NAMALWA (cell line): ENCODE results near the gene SRRT.
"Not testable (repeated sequence)": the region's sequence is repeated elsewhere in the genome, so short reads cannot be mapped to it uniquely, and the experiment has no call there.

ENCODE experiments used
- DNase-seq: peaks from one replicate; pipeline ENCODE4 v3.0.0-alpha.2; 2015; ENCODE audit warnings: low spot score

The SRRT gene

DNA sequence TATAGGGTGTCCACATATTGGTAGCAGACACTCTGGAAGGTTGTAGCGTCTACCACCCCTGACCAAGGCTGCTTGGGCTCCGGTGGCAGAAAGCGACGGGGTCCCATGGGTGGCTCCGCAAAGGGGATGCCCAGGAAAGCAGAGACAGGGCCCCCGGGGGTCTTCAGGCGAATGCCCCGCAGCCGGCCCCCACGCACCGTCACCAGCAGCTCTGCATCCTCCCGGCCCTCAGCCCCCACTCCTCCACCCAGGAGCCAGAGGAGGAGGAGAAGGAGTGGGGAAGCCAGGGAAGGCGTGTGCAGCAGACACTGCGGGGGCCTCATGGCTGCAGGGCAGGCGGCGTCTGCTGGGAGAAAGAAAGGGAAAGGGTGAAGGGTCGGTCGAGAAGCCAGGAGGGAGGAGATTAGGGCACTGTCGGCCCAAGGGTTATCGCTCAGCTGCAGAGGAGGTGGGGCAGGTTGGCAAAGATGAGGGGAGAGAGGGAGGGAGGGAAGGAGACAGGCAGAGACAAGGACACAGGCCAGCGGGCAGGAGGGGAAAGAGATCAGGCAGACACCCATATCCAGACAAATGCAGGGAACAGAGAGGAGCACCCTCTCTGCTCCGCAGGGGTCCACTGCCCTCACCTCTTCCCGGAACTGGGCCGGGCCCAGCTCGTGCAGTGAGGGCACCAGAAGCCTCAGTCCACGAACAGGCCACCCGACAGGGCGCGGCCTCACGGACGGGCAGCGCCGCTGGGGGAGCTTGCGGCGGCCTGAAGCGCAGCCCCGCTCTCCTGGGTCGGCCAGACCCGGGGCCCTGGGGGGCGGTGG is 19.2 kb downstream of the SRRT start:
- peak; percentile 23 for DNase-seq

DNA sequence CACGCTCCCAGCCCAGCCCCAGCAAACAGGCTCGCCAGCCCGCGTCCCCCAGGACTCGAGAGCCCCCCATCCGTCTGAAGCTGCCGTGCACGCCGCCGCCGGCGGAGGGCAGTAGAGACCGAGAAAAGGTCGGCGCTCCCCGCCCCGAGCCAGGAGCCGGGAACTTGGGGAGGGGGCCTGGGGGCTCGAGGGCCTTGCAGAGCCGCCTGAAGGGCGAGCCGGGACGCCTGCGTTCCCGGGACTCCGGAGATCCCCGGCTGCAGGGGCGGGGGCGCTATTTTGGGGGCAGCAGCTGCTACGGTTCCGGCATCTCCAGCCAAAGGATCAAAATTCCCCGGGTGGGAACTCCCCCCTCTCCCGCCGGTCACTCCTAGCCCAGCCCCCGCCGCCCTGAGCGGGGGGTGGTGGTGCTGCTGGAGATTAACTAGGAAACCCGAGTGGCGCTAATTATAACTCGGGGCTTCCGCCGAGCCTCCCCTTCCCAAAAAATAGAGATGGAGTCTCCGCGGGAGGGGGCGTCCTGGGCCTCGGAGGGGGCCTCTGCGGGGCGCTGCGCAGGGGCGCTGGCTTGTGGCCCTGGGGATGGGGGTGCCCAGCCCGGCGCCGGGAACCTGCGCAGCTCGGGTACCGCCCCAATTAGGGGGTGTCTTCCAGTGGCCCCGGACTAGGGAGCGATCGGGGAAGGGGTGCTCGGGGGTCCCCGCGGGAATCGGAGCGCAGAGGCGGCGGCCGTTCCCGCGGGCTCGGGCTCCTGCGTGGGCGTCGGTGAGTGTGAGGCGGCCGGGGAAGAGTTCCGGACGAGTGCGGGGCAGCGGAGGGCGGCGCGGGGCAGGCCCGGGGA is 20.2 kb downstream of the SRRT start:
- peak; percentile 75 for DNase-seq

DNA sequence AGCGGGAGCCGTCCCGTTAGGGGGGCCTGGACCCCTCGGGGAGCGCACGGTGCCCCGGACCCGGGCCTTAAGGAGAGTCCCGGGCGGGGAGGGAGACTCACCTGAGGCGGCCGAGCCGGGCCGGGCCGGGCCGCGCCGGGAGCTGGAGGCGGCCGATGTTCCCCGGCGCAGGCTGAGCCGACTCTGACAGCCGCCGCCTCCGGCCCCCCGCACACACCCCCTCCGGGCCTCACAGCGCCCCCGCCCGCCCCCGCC is 20.7 kb downstream of the SRRT start, which contains the start of gene ACHE:
ACHE (minus strand) TSS at position 188 of the 255 bp plus-strand sequence. CDS start 1,656 bp downstream, outside the sequence.
- no peak for DNase-seq

DNA sequence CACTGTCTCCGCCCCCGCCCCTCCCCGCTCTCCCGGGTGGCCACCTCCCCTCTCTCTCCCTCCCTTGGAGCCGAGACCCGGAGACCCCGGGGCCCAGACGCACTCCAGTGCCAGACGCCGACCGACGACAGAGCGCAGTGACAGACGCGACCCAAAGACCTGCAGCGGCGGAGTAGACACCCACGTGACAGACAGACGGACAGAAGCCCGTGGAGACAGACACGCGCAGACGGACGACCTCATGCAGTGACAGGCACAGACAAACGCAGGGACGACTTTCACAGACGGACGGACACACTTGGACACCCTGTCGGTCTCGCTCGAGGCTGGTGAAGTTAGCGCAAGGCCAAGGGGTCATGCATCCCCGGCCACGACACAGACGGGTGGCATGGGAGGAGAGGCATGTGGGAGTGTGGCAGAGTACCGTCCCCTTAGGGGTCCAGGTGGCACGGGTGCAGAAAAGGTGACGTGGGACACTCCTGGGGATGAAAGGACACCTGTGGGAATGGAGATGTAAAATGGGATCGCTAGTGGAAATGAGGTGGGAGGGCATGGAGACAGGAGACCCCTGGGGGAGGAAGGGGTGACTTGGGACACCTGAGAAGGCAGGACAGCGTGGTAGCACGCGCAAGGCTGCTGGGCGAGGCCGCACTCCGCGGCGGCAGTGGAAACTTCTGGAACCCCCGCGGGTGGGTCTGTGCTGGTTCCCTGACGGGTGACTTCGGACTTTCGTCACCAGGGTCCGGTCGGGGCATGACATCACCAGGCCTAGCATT is 21.2 kb downstream of the SRRT start:
- DNase-seq = peak; percentile 38

DNA sequence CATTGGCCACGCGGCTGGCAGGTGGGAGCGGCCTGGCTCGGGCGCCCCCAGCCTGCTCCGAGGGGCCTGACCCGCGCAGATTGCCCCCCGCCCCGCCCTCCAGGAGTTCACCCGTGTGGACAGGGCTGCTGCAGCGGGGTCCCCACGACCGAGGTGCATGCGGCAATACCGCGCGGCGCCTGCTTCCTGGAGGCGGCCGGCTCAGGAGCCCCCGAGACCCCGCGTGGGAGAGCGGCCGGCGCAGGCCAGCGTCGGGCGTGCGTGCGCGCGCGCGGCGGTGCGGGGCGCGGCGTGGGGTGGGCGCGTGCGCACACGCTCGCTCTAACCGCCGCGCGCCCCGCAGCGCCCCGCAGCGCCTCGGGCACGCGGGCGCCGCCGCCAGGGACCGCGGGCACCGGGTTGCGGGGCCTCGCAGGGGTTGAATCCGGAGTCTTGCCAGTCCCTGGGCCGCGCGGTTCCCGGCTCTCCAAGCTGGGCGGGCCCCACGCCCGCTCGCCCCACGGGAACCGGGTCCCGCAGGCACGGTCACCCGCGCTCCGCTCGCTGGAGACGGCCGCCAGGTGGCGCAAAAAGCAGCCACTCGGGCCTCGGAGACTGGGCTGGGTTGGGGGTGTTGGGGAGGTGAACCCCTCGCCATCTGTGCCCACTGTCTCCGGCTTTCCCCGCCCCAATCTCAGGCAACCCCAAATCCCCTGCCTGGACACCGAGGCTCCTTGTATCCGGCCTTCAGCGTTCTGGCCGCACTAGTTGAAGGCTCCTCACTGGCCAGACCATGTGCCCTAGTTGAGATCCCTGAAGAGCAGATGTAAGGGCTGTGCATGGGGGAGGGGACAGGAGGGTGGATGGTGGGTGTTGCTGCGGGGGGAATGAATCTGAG is 22.1 kb downstream of the SRRT start:
- DNase-seq = peak; percentile 69

DNA sequence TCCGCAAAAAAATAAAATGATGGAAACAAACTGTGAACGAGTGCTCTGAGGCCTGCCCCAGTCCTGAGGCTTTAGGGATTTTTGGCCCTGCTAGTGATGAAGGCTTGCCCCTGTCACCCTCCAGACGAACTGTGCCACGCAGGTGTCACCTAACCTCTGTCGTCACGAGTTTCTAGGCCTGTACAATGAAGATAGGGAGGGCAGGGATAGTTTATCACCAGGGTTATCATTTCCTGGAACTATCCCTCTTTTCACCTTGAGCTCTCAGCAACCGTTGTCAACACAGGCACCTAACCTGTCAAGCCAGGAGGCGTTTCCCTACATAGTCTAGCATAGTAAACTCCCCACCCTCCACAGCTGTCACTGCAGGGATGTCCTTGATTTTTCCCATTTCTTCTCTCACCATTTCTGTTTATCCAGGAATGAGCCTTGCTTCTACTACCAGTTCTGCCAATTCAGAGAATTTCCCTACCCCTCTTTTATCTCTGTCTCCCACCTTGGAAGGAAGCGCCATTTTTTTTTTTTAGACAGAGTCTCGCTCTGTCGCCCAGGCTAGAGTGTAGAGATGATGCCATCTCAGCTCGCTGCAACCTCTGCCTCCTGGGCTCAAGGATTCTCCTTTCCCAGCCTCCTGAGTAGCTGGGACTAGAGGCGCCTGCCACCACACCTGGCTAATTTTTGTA is 23.0 kb downstream of the SRRT start:
- DNase-seq = no peak

DNA sequence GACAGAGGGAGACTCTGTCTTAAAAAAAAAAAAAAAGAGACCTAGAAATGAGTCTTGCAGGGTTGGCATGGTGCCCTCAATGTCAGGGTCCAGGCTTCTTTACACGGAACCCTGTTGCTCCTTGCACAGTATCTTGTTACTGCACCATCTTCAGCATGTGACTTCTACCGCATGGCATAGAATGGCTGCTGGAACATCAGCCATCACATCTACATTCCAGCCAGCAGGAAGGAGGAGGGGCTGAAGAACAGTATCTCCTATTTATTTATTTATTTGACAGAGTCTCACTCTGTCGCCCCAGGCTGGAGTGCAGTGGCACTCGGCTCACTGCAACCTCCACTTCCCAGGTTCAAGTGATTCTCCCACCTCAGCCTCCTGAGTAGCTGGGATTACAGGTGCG is 24.5 kb downstream of the SRRT start:
- no peak for DNase-seq

DNA sequence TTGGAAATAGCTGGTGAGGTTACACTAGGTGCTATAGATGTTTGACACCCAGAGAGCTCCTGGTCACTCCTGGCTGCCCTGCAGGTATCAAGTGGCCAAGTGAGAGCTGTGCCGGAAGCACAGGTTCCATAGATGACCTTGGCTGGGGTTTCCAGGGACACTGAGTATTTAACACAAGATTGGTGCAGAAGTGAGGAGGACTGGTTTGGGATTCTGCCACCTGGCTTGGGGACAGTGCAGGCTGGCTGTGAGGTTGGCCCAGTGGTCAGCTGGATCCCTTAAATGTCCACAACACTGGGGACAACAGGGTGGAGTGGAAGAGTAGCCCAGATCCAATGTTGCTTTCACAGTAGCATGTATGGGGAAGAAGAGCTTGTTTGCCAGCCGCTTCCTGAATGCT is 26.1 kb downstream of the SRRT start:
- DNase-seq = no peak

DNA sequence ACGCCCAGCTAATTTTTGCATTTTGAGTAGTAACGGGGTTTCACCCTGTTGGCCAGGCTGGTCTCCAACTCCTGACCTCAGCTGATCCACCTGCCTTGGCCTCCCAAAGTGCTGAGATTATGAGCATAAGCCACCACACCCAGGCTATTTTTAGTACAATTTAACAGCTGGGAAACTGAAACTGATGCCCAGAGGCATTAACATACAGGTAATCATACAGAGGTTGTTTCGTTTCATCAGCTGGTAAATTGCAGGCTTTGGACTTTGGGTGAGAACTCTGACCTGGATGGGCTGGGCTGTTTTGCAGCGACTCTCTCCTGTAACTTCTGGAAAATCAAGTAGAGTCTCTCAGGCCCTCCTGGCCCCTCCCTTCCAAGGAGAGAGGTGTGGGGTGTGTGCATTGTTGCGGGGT is 27.0 kb downstream of the SRRT start:
- DNase-seq = no peak

DNA sequence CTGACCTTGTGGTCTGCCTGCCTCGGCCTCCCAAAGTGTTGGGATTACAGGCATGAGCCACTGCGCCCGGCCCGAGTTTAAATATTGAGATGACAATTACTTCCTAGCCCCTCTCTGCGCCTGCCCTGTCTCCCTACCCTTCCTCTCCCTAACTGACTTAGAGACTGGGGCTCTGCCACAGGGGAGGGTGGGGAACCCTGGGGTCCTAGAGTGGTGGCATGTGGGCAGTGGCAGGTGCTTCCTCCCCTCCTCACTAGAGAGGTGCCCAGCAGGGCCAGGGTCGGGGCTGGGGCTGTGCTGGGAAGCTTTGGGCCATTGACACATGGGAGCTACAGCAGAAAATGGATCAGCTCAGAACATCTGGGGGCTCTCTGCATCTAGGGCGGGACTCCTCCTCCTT is 27.7 kb downstream of the SRRT start:
- DNase-seq = no peak

DNA sequence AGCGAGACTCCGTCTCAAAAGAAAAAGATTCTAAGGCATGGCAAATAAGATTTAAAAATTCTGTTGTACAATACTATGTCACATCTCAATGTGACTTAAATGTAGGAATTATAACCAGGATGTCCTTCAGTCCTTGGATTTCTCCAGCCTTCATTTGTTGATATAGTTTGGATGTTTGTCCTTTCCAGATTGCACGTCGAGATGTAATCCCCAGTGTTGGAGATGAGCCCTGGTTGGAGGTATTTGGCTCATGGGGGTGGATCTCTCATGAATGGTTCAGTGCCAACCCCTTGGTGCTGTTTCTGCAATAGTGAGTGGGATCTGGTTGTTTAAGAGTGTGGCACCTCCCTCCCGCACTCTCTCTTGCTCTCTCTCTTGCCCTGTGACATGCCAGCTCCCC is 33.6 kb downstream of the SRRT start:
- DNase-seq = no peak

DNA sequence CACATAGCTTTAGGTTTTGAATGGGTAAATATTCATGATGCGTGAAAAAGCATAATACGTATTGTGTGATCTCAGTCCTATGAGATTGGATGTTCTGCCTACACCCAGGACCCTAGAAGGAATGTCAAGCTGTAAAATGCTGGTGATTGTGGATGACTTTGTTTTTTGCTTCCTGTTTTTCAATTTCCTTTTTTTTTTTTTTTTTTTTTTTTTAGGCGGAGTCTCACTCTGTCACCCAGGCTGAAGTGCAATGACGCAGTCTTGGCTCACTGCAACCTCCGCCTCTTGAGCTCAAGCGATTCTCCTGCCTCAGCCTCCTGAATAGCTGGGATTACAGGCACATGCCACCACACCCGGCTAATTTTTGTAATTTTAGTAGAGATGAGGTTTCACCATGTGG is 35.5 kb downstream of the SRRT start:
- not testable (repeated sequence) for DNase-seq

DNA sequence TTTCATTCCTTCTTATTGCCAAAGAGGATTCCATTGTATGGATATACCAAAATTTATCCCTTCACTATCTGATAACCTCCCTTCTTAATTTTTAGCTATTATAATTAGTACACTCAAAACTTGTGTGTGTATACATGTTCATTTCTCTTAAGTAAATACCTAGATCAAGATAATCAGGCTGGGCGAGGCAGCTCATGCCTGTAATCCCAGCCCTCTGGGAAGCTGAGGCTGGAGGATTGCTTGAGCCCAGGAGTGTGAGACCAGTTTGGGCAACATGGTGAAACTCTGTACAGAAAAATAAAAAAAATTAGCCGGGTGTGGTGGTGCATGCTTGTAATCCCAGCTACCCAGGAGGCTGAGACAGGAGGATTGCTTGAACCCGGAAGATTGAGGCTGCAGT is 36.6 kb downstream of the SRRT start:
- DNase-seq = no peak

DNA sequence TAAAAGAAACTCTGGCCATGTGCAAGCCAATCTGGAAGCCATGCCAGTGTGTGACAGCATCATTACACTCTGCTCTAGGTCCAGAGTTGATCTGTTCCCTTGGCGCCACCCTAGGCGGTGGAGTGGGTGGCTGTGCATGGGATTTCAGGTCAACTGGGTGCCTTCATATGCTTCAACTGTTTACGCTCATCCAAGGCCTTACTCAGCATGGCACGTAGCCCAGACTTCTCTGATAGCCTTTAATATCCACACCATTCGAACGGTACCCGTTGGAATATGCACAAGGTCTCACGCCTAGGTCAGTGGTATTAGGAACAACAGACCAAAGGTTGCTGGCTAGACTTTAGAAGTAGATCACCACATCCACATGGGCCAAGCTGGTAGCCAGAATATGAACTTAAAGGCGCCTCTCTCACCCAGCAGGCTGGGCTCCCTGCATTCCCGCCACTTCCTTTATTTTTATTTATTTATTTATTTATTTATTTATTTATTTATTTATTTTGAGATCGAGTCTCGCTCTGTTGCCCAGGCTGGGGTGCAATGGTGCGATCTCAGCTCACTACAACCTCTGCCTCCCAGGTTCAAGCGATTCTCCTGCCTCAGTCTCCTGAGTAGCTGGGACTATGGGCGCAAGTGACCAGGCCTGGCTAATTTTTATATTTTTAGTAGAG is 39.4 kb downstream of the SRRT start:
- DNase-seq = no peak

DNA sequence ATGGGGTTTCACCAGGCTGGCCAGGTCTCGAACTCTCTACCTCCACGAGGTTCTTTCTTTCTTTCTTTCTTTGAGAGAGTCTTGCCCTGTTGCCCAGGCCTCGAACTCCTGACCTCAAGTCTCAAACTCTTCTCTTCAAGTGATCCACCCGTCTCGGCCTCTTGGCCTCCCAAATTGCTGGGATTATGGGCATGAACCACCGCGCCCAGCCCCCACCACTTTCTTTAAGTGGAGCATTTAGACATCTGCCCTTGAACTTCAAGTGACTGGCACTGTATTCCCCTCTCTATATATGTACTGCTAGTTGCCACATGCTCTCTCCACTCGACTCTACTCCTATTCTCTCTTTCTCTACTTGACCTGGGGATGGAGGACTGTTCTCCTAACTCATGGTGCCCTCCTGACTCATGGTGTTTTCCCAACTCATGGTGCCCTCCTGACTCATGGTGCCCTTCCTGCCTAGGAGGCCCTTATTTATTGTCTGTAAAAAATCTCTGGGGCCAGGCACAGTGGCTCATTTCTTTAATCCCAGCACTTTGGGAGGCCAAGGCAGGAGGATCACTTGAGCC is 40.1 kb downstream of the SRRT start:
- no peak for DNase-seq

DNA sequence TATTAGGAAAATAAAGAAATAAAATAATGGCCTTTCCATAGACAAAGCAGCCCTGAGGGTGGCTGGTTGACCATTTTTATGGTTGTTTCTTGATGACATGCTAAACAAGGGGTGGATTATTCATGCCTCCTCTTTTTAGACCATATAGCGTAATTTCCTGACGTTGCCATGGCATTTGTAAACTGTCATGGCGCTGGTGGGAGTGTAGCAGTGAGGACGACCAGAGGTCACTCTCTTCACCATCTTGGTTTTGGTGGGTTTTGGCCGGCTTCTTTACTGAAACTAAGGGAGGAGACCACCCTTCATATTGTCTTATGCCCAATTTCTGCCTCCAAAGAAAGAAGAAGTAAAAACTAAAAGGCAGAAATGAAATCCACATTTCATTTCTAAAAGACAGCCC is 44.4 kb downstream of the SRRT start:
- not testable (repeated sequence) for DNase-seq

DNA sequence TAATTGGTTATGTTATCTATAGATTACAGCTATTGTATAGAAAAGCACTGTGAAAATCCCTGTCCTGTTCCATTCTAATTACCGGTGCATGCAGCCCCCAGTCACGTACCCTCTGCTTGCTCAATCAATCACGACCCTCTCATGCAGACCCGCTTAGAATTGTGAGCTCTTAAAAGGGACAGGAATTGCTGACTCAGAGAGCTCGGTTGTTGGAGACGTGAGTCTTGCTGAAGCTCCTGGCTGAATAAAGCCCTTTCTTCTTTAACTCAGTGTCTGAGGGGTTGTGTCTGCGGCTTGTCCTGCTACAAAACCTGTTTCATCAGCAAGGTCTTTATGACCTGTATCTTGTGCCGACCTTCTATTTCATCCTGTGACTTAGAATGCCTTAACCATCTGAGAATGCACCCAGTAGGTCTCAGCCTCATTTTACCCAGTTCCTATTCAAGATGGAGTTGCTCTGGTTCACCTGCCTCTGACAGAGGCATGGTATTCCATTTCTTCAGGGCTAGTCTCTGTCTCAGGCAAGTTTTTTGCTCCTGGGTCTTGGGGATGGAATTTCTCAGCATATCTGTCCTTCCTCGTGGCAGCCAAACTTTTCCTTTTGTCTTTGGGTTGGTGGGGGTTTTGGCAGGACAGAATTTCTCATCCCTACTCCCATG is 45.0 kb downstream of the SRRT start:
- DNase-seq = not testable (repeated sequence)

DNA sequence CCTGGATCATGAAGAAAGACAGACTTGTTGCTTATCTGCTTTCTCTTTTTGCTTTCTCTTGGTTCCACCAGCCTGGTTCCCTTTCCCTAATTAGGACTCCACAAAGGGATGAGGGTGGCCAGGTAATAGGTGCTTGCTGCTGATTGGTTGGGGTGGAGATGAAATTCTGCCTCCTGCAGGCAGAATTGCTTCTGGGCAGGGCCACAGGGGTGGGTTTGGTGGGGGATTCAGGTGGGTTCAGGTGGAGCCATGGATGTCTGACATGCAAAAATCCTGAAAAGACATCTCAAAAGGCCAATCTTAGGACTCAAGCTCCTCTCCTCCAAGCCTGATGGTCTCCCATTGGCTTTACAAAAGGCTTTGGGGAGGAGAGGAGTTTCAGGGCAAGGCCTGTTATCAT is 46.1 kb downstream of the SRRT start:
- no peak for DNase-seq

DNA sequence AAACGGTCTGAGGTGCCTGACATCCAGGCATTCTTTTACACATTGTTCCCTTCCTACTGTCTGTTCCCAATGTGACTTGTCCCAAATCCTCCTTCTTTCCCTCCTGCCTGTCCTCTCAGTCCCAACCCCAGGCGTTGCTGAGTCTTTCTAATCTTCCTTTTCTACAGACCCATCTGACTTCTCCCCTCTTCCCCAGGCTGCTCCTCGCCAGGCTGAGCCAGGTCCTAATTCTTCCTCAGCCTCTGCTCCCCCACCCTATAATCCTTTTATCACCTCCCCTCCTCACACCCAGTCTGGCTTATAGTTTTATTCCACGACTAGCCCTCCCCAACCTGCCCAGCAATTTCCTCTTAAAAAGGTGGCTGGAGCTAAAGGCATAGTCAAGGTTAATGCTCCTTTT is 48.7 kb downstream of the SRRT start:
- not testable (repeated sequence) for DNase-seq

DNA sequence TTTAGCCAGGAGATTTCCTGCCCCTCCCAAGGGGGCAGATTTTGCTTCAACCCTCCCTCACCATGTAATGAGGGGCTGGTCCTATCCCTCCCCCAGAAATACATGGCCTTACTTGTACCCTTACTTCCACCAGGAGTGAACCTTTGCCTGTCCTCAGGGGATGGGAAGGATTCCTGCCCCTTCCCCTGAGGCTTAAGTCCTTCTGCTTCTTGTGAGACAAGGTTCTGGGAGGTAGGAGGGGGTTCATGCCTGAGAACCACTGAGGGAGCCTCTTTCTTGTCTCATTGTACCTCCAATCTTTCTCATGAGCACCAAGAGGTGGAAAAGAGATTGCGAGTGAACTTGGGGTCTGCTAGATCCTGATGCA is 54.9 kb downstream of the SRRT start:
- DNase-seq = no peak
